Lower lobe of right lung (tissue), 2 donors: ENCODE measurements around the gene HTR3E. TPM values are rescaled to one million over a fixed set of nuclear protein-coding genes. Genes with fewer than 3 reads are reported as not detected.

Experiments
- ATAC-seq, 2 donors: fragments of 200-7000 bp; cut with Tn5 transposase; one replicate each; pipeline ENCODE4 v1.9.1; 2020 to 2022; ENCODE audit warnings: mild to moderate bottlenecking in 2 of 2, moderate library complexity in 2 of 2
- DNase-seq: peaks from one replicate; pipeline ENCODE4 v3.0.0-alpha.2; 2020
- H3K27ac ChIP-seq: fragments of 200-600 bp; one replicate; pipeline ENCODE4 v1.8.0; 2022
- H3K27me3 ChIP-seq: fragments of 200-600 bp; one replicate; pipeline ENCODE4 v1.8.0; 2022; ENCODE audit warnings: low read depth
- H3K36me3 ChIP-seq: fragments of 200-600 bp; one replicate; pipeline ENCODE4 v1.8.0; 2022; ENCODE audit warnings: mild to moderate bottlenecking
- H3K4me1 ChIP-seq: fragments of 200-600 bp; one replicate; pipeline ENCODE4 v1.8.0; 2022
- H3K4me3 ChIP-seq: fragments of 200-600 bp; one replicate; pipeline ENCODE4 v1.8.0; 2022; ENCODE audit warnings: mild to moderate bottlenecking
- H3K9me3 ChIP-seq: fragments of 200-600 bp; one replicate; pipeline ENCODE4 v1.8.0; 2022
- intact Hi-C: fragments of 100-400 bp; cut with DNase I; formaldehyde crosslinking; loops from one replicate; pipeline ENCODE4 v1.11.0; 2022
- total RNA-seq: library from RNA; stranded (reverse); fragmentation: NEBNext Ultra II Directional; extraction: Animal tissue kit (Norgen Biotek cat#: 25700); gene quantifications from one replicate; pipeline ENCODE4 v1.2.1, GENCODE V29; 2021
- TF ChIP-seq, protein P1 (sequence below): fragments of 200-600 bp; IDR thresholded peaks from one replicate; pipeline ENCODE4 v1.8.0; 2022; ENCODE audit warnings: antibody characterized with exemption, mild to moderate bottlenecking
- donor health status: DM: no; HTN: yes; CAD: no; lungs with severe emphysema.

Gene HTR3E
- total RNA-seq, 1 donor from 2014 or later = not detected

DNA sequence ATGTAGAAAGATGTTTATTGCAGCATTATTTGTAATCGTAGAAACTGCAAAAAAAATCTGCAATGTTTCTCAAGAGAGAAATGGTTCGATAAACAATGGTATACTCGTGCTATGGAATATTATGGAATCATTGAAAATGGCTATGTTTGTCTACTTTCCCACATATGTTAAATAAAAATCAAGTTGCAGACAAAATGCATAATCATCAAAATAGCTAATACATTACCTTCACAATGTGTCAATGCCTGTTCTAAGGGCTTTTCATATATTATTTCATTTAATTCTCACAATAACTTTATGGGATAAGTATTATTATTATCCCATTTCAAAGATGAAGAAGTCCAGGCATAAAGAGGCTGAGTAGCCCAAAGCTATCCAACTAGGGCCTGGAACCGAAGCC is 36.1 kb downstream of the HTR3E start:
- ATAC-seq (no peak), DNase-seq (no peak)
- TF ChIP-seq, protein P1, sequence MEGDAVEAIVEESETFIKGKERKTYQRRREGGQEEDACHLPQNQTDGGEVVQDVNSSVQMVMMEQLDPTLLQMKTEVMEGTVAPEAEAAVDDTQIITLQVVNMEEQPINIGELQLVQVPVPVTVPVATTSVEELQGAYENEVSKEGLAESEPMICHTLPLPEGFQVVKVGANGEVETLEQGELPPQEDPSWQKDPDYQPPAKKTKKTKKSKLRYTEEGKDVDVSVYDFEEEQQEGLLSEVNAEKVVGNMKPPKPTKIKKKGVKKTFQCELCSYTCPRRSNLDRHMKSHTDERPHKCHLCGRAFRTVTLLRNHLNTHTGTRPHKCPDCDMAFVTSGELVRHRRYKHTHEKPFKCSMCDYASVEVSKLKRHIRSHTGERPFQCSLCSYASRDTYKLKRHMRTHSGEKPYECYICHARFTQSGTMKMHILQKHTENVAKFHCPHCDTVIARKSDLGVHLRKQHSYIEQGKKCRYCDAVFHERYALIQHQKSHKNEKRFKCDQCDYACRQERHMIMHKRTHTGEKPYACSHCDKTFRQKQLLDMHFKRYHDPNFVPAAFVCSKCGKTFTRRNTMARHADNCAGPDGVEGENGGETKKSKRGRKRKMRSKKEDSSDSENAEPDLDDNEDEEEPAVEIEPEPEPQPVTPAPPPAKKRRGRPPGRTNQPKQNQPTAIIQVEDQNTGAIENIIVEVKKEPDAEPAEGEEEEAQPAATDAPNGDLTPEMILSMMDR = no peak
- intact Hi-C loops = no loop called here
- Histone ChIP-seq H3K4me1 (peaks cover 28% of the 10 kb centered on the region), H3K27me3 (no peaks in the 10 kb centered on the region), H3K36me3 (peaks cover 9% of the 10 kb centered on the region), H3K9me3 (no peaks in the 10 kb centered on the region), H3K4me3 (no peak overlapping the region), H3K27ac (no peak overlapping the region)

DNA sequence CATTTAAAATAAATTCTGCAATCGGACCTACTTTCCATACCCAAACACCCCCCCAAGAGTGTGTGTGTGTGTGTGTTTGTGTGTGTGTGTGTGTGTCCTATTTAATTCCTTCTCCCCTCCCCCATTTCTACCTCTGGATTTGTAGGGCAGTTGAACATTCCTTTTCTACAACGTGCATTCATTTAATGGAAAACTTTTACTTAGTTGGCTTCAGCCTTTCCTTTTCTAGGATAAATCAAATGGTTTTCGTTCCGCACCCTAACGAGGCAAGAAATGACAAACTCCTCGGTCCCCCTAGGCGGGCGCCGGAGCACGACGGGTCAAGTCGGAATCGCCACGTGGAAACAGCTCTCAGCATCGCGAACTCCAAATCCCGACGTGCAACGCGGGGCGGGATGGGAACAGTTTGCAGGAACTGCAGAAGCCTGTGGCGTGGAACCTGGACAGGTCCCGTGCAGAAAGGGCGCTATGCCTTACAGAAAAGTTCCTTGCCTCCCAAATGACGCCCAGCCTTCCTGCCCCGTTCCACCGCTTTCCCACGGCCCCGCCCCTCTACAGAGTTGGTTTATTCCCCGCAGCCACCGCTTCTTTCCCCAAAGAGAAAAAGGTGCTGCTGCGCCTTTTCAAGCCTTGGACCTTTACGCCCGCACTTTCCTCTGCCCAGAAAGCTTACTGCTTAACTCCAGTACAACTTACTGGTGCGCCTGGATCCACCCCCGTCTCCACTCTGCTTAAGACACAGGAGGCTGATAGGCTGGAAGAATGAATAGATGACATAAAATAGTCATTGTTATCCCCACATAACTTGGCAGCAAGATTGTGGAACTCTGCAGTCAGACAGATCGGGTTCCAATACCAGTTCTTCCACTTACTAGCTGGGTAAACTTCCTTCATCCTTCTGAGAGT is 37.2 kb downstream of the HTR3E start:
- Histone ChIP-seq H3K9me3 (no peaks in the 10 kb centered on the region), H3K4me3 (peak overlapping the region; percentile 99), H3K36me3 (peaks cover 20% of the 10 kb centered on the region), H3K4me1 (peaks cover 24% of the 10 kb centered on the region), H3K27ac (peak overlapping the region; percentile 92), H3K27me3 (no peaks in the 10 kb centered on the region)
- ATAC-seq (peak; percentile 84 to 89), DNase-seq (peak; percentile 91)
- intact Hi-C loops = no loop called here
- TF ChIP-seq, protein P1 = no peak

DNA sequence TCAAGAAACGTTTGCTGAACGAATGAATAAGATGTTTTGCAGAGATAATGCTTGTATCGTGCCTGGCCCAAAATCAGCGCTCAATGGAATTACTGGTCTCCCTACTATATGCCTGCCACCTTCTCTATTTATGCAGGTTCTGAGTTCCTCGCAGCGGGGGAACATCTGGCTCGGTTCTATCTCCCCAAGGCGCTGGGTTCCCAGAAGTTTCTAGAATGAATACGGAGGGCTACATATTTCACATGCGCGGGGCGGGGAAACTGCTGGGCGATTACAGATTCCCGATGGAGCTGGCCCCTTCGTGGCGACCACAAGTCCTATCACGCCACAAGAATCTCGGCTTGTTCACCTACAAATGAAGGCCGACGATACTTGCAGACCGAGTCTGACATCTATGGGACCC is 37.9 kb downstream of the HTR3E start:
- no peaks in the 10 kb centered on the region for H3K9me3 ChIP-seq
- DNase-seq (no peak), ATAC-seq (peak; percentile 14 to 18)
- H3K4me3 ChIP-seq = peak overlapping the region; percentile 99
- peaks cover 23% of the 10 kb centered on the region for H3K4me1 ChIP-seq
- TF ChIP-seq, protein P1 = no peak
- H3K36me3 ChIP-seq = peaks cover 26% of the 10 kb centered on the region
- H3K27ac ChIP-seq = peak overlapping the region; percentile 92
- intact Hi-C loops = no loop called here
- no peaks in the 10 kb centered on the region for H3K27me3 ChIP-seq

DNA sequence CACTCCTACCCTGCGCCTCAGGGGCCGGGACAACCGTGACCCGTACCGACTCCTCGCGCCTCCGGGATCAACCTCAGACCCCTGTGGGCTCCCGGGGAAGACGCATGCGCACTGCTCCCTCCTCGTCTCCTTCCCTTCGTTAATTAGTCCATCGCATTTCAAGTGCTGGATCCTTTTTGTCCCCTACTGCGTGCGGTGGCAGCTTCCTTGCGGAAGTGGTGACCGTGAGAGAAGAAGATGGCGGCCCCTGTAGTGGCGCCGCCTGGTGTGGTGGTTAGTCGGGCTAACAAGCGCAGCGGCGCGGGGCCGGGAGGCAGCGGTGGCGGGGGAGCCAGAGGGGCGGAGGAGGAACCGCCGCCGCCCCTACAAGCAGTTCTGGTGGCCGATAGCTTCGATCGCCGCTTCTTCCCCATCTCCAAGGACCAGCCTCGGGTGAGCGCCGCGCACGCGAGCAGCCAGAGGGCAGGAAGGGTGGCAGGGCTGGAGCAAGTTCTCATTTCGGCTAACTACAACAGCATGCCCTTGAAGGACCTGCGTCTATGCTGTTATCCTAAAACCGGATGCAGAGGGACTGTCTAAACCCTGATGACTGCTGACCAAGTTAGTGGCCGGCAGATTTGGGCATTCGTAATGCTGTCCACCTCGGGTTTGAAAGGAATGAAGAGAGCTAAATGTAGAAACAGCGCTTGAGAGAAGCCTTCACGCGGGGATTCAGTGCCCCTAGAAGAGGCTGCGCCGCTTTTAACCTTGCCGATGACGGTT is 38.5 kb downstream of the HTR3E start, which contains the start of gene EIF2B5:
TSS of gene EIF2B5 (plus strand) at position 210 of the 762 bp plus-strand sequence. CDS start at position 238, 28 bp downstream.
- H3K4me3 ChIP-seq = peak within 1 kb of the TSS; percentile 99
- H3K36me3 ChIP-seq = peaks cover 32% of the 10 kb centered on the region
- TF ChIP-seq, protein P1 = peak; percentile 35
- H3K4me1 ChIP-seq = peaks cover 23% of the 10 kb centered on the region
- ATAC-seq = peak; percentile 97
- H3K9me3 ChIP-seq = no peaks in the 10 kb centered on the region
- H3K27ac ChIP-seq = peak within 1 kb of the TSS; percentile 92
- intact Hi-C loops = no loop called here
- no peaks in the 10 kb centered on the region for H3K27me3 ChIP-seq
- DNase-seq = peak; percentile 93

DNA sequence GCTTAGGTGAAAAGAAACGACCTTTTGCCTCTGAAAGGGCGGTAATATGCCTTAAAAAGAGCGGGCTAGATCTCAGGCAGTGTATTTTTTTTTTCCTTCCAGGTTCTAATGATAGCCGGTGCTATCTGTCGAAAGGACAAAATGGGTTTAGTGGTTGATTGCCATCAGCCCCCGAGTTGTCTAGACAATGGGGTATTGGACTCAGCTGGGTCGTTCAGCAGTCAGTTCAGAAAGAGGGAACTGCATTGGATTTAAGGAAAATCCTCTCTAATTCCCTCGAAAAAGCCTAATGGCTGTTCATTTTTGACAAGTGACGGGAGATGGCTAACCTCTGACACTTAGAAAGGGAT is 39.0 kb downstream of the HTR3E start:
- Histone ChIP-seq H3K4me3 (peak overlapping the region; percentile 99), H3K36me3 (peaks cover 37% of the 10 kb centered on the region), H3K4me1 (peaks cover 23% of the 10 kb centered on the region), H3K27ac (peak overlapping the region; percentile 92), H3K27me3 (no peaks in the 10 kb centered on the region), H3K9me3 (no peaks in the 10 kb centered on the region)
- DNase-seq = no peak
- intact Hi-C loops = no loop called here
- ATAC-seq = no peak
- TF ChIP-seq, protein P1 = no peak
